IMR-90 (cell line): ENCODE measurements around the gene TXK.

ENCODE experiments used
- RAD21 ChIP-seq: IDR thresholded peaks from 2 replicates; pipeline ENCODE4 v1.6.1; 2012; ENCODE audit warnings: low read length, improper control_type of control experiment
- RCOR1 ChIP-seq: IDR thresholded peaks from 2 replicates; pipeline ENCODE4 v1.6.1; 2012; ENCODE audit warnings: mild to moderate bottlenecking, low read length, improper control_type of control experiment; ENCODE audit not compliant: insufficient replicate concordance
- TF ChIP-seq, protein P1 (sequence below): conservative IDR thresholded peaks from 2 replicates; pipeline ENCODE4 v1.5.1; 2012; ENCODE audit warnings: mild to moderate bottlenecking, low read depth, low read length, improper control_type of control experiment

- TF ChIP-seq, protein P1, sequence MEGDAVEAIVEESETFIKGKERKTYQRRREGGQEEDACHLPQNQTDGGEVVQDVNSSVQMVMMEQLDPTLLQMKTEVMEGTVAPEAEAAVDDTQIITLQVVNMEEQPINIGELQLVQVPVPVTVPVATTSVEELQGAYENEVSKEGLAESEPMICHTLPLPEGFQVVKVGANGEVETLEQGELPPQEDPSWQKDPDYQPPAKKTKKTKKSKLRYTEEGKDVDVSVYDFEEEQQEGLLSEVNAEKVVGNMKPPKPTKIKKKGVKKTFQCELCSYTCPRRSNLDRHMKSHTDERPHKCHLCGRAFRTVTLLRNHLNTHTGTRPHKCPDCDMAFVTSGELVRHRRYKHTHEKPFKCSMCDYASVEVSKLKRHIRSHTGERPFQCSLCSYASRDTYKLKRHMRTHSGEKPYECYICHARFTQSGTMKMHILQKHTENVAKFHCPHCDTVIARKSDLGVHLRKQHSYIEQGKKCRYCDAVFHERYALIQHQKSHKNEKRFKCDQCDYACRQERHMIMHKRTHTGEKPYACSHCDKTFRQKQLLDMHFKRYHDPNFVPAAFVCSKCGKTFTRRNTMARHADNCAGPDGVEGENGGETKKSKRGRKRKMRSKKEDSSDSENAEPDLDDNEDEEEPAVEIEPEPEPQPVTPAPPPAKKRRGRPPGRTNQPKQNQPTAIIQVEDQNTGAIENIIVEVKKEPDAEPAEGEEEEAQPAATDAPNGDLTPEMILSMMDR: no peak
- no peak for TF ChIP-seq RCOR1
- TF ChIP-seq RAD21: no peak
Measured at GRCh38 chr4:48110452-48110978, 23.5 kb downstream of the TXK start.
